ENCODE results near the gene CFAP410. TPM values are rescaled to one million over a fixed set of nuclear protein-coding genes. Genes with fewer than 3 reads are reported as not detected.

The CFAP410 gene
- polyA plus RNA-seq, 1 donor from 2014 or later, result 36.5 TPM

GRCh38 chr21:44371596-44371995, 32.4 kb upstream of the CFAP410 start:
- Histone ChIP-seq H3K36me3 (ENCODE audit: insufficient read depth, low read length) (no peaks in the 10 kb centered on the region), H3K4me3 (ENCODE audit: low read length) (no peak overlapping the region), H3K4me2 (ENCODE audit: low read length) (no peak overlapping the region), H3K9ac (ENCODE audit: low read length) (no peak overlapping the region), H3K9me2 (ENCODE audit: insufficient read depth, low read length) (no peaks in the 10 kb centered on the region), H4K20me1 (ENCODE audit: insufficient read depth) (no peaks in the 10 kb centered on the region), H3K9me3 (ENCODE audit: low read length) (no peaks in the 10 kb centered on the region), H3K27ac (ENCODE audit: low read length) (no peak overlapping the region), H3F3A (ENCODE audit: insufficient read depth, low read length, poor library complexity, severe bottlenecking) (no peaks in the 10 kb centered on the region), H3K27me3 (ENCODE audit: insufficient read depth, low read depth, low read length) (no peaks in the 10 kb centered on the region), H3K79me2 (replicated peaks; ENCODE audit: insufficient read depth, low read length) (no peaks in the 10 kb centered on the region), H2AFZ (ENCODE audit: low read depth, low read length) (no peak overlapping the region)
- TF ChIP-seq CTCF (IDR thresholded peaks at IDR 0.05; ENCODE audit: poor library complexity, severe bottlenecking) (no peak), REST (IDR thresholded peaks at IDR 0.05; ENCODE audit: borderline replicate concordance) (no peak), EP300 (conservative IDR thresholded peaks at IDR 0.05; ENCODE audit: poor library complexity, severe bottlenecking) (no peak), SMC3 (conservative IDR thresholded peaks at IDR 0.05; ENCODE audit: poor library complexity) (no peak), RAD21 (conservative IDR thresholded peaks at IDR 0.05) (no peak), EZH2 (IDR thresholded peaks at IDR 0.05; ENCODE audit: borderline replicate concordance, insufficient read depth, low read length, poor library complexity, severe bottlenecking) (no peak), TAF1 (IDR thresholded peaks at IDR 0.05; ENCODE audit: low read depth) (no peak), POLR2AphosphoS5 (IDR thresholded peaks at IDR 0.05) (no peak), MXI1 (conservative IDR thresholded peaks at IDR 0.05; ENCODE audit: poor library complexity, severe bottlenecking) (no peak)

GRCh38 chr21:44370786-44371410, 31.7 kb upstream of the CFAP410 start:
- Histone ChIP-seq H4K20me1 (ENCODE audit: insufficient read depth) (no peaks in the 10 kb centered on the region), H3K27me3 (ENCODE audit: insufficient read depth, low read depth, low read length) (no peaks in the 10 kb centered on the region), H3K4me2 (ENCODE audit: low read length) (no peak overlapping the region), H3K79me2 (replicated peaks; ENCODE audit: insufficient read depth, low read length) (no peaks in the 10 kb centered on the region), H3K9ac (ENCODE audit: low read length) (no peak overlapping the region), H3K36me3 (ENCODE audit: insufficient read depth, low read length) (no peaks in the 10 kb centered on the region), H3F3A (ENCODE audit: insufficient read depth, low read length, poor library complexity, severe bottlenecking) (no peaks in the 10 kb centered on the region), H2AFZ (ENCODE audit: low read depth, low read length) (no peak overlapping the region), H3K9me2 (ENCODE audit: insufficient read depth, low read length) (no peaks in the 10 kb centered on the region), H3K27ac (ENCODE audit: low read length) (no peak overlapping the region), H3K9me3 (ENCODE audit: low read length) (no peaks in the 10 kb centered on the region), H3K4me3 (ENCODE audit: low read length) (no peak overlapping the region)
- TF ChIP-seq CTCF (IDR thresholded peaks at IDR 0.05; ENCODE audit: poor library complexity, severe bottlenecking), result no peak
- no peak for TF ChIP-seq SMC3 (conservative IDR thresholded peaks at IDR 0.05; ENCODE audit: poor library complexity)
- TF ChIP-seq RAD21 (conservative IDR thresholded peaks at IDR 0.05), result no peak
- no peak for TF ChIP-seq EP300 (conservative IDR thresholded peaks at IDR 0.05; ENCODE audit: poor library complexity, severe bottlenecking)
- TF ChIP-seq POLR2AphosphoS5 (IDR thresholded peaks at IDR 0.05), result no peak
- TF ChIP-seq REST (IDR thresholded peaks at IDR 0.05; ENCODE audit: borderline replicate concordance), result no peak
- no peak for TF ChIP-seq EZH2 (IDR thresholded peaks at IDR 0.05; ENCODE audit: borderline replicate concordance, insufficient read depth, low read length, poor library complexity, severe bottlenecking)
- TF ChIP-seq TAF1 (IDR thresholded peaks at IDR 0.05; ENCODE audit: low read depth), result no peak
- TF ChIP-seq MXI1 (conservative IDR thresholded peaks at IDR 0.05; ENCODE audit: poor library complexity, severe bottlenecking), result no peak

All from neural cell (in vitro differentiated cells).